HG03469 (cell line): ENCODE data around the gene RUSF1.
A peak's percentile ranks its signal among the peaks of the same experiment; 100 is the strongest.
"Not testable (repeated sequence)": the region's sequence is repeated elsewhere in the genome, so short reads cannot be mapped to it uniquely, and the experiment has no call there.

ENCODE experiments used
- ATAC-seq: cut with Tn5 transposase; IDR thresholded peaks from one replicate; pipeline ENCODE4 v1.9.1; 2021; ENCODE audit warnings: mild to moderate bottlenecking, moderate library complexity, moderate number of reproducible peaks; ENCODE audit not compliant: unreplicated experiment

RUSF1 gene

DNA sequence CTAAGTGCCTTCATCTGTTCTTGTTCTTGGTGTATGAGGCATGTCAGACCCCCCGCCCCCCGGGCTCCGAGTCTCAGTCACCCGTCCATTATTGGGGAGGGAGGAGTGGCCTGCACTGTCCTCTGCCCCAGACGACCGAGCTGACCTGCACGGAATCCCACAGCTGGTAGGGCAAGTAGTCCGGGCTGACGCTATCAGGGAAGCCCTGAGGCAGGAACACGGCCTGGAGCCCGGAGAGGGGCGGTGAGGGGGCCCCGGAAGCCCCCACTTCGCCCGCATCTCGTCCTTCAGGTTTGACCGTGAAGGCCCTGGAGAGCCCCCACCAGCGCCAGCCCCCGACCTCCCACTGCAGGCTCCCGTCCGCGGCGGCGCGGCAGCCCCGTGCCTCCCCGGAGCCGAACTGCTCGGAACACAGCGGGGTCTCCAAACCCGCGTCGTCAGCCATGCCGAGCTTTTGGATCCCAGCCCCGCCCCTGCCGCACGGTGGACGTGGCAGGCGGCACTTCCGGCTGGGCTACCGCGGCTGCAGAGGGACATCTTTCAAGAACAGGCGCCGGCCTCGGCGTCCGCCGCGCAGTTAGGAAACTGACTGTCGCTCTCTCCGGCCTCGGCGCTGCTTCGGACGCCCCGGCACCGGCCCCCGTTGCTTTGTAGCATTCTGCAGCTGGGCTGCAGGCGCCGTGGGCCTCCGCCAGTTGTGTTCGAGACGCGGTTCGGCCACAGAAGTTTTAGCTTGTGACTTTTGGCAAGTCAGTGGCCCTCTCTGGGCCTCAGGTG, at the start of gene RUSF1:
Gene RUSF1, minus strand, starts transcription at position 463 of the 777 bp plus-strand sequence. Its CDS starts 18 bp downstream, at position 445.
- ATAC-seq = peak; percentile 74

DNA sequence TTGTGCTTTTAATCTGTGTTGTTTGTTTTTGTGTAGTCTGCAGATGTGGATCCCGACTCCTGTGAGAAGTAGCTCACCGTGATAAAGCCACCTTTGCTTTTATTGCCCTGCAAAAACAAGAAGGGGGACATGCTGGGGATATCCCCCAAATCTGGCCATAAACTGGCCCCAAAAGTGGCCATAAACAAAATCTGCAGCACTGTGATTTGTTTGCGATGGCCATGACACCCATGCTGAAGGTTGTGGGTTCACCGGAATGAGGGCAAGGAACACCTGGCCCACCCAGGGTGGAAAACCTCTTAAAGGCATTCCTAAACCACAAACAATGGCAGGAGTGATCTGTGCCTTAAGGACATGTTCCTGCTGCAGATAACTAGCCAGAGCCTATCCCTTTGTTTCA, 34.6 kb upstream of the RUSF1 start:
- no peak for ATAC-seq

DNA sequence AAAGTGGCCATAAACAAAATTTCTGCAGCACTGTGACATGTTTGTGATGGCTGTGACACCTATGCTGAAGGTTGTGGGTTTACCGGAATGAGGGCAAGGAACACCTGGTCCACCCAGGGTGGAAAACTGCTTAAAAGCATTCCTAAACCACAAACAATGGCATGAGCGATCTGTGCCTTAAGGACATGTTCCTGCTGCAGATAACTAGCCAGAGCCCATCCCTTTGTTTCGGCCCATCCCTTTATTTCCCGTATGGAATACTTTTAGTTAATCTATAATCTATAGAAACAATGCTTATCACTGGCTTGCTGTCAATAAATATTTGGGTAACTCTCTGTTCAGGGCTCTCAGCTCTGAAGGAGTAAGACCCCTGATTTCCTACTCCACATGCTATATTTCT, 31.6 kb upstream of the RUSF1 start:
- not testable (repeated sequence) for ATAC-seq

DNA sequence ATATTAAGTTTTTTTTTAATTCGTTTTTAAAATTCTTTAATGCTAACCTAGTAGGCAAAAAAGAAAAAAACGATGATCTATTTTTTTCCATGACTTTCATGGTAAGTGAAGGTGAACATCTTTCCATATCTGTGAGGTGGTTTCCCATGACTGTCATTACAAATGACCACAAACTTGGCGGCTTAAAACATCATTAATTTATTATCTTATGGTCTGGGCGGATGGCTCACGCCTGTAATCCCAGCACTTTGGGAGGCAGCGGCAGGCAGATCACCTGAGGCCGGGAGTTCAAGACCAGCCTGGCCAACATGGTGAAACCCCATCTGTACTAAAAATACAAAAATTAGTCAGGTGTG, 30.0 kb upstream of the RUSF1 start:
- ATAC-seq = not testable (repeated sequence)

DNA sequence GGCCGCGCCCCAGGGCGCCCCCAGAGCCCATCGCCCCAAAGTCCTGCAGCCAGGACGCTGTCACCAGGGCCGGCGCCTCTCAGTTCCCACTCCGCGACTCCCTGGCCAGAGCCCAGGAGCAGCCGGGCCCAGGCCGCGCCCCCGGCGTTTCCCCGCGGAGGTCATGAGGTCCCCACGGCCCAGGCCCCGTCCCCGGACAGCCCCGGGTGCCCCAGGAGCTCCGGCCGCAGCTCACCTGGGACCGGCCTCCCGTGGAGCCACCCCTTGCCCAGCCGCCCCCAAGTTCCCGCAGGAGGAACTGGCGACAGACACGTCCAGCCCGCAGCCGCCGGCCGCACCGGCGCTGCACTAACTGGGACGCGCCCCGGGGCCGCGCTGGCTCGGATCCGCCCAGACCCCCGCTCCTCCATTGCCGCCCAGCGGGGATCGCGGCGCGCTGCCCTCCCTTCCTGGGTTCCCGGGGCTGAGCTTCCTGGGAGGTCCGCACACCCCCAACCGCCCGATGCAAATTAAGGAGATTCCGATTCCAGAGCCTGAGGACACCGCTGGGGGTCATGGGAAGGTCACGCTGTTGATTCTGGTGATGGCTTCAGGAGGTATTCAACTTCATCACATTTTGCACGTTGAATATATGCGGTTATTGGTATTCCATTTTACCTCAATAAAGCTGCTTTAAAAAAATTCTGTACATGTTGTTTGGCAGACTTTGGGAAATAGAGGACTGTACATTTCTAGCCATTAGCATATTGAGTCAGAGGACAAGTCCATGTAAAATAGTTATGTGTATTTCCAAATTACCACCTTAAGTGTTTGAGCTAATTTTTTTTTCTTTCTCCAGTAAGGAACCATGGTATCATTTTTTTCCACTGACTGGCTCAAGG, 29.4 kb upstream of the RUSF1 start:
- no peak for ATAC-seq

DNA sequence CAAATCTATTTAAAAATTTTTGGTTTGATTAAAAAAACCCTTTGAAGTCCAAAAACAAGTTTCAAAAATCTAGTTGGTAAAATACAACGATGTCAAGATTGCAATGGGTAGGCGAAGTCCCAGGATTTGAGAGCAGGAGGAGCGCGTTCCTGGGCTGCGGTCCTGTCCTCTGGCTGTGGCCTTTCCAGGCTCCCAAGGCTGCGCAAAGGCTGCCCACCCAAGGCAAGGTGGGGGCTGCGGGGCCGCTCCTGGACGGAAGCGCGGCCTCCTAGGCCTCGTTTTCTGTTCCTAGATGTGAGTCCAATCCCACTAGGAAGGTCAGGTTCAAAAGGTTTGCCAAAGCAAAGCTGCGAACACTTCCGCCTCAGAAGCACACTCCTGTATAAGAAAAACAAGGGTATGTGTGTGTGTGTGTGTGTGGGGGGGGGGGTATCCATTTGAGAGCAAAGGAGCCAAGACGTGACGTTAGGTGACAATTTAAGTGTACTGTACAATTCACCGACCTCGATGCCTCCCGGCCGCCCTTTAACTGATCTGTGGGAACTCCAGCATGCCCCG, 28.7 kb upstream of the RUSF1 start:
- ATAC-seq = no peak

DNA sequence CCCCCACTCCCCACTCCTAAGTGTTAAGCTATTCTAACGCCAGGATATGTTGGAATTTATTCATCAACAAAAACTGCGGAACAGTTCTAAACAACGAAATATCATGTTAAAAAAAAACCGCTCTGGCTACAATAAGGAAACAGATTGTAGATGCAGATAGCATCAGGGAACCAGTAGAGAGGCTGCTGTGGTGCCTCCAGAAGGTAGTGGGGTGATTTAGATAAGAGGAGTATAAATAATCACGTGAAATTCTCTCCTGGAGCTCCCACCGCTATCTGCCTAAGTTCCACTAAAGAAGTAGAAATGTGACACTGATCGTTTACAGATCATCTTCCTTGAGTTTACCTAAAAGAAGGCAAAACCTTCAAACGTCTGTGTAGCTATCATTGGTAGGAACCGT, 27.5 kb upstream of the RUSF1 start:
- ATAC-seq = no peak

DNA sequence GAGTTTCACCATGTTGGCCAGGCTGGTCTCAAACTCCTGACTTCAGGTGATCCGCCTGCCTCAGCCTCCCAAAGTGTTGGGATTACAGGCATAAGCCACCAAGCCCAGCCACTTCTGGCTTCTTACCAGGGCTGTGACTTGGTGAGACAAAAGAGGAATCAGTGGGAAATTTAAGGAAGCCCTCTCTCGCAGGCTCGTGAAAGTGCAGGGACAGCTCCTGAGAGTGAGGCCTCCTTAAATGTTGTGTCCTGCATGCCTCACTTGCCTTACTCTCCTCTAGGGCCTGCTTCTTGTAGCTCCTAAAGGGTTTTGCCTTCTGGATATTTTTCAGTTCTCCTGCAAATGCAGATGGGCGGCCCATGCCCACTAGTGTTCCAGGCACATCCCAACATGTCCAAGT, 24.7 kb upstream of the RUSF1 start:
- no peak for ATAC-seq

DNA sequence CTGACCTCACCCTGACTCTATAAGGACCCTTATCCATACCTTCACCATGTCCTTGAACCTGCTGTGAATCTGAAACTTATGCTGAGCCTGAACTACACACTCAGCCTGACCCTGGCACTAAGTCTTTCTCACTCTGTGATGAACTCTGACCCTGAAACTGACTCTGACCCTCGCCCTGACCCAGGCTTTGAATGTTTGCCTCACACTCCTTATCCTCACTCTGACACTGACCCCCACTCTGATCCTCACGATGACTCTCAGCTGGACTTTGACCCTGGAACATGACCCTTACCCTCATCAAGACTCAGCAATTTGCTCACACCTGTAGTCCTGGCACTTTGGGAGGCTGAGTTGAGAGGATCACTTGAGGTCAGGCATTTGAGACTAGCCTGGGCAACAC, 23.9 kb upstream of the RUSF1 start:
- ATAC-seq = no peak

DNA sequence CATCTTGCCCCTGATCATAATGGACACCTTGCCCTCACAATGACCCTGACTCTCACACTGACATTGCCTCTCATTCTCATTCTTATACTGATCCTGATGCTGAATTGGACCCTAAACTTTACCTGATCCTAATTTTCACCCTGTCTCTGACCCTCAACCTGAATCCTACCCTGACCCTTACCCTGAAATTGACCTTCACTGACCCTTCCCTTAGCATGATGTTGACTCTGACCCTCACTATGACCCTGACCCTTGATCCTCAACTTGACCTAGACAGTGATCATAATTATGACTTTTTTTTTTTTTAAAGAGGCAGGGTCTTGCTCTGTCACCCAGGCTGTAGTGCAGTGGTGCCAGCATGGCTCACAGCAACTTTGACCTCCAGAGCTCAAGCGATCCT, 22.9 kb upstream of the RUSF1 start:
- no peak for ATAC-seq

DNA sequence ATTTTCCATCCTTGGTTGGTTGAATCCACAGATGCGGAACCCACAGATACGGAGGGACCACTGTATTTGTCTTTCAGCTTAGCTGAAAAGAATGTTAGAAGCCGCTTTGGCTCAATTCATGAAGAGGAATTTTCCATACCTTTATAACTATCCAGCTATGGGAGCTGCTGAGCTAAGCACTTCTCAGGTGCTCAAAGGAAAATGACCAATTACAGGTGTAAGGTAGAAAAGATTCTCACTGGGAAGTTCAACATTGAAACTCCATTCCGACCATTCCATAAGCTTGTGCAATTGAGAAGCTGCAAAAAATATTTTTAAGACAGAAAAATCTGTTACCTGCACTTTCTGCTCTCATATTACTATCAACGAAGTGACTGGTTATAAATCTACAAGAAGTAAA, 22.2 kb upstream of the RUSF1 start:
- no peak for ATAC-seq

DNA sequence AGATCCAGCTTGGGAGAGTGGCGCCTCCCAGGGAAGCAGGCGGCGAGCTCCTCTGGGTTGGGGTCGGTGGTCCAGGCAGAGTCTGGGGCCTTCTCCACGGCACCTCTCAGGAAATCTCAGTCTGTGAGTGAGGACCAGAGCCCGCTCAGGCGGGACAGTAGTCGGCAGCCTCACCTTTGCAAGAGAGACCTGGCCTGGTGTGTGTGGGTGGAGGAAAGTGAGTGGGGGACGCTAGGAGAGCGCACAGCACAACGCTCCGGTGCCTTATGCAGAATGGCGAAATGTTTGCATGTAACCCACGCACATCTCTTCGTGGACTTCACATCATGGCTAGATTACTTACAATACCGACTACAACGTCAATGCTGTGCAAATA, 21.7 kb upstream of the RUSF1 start:
- ATAC-seq = no peak

DNA sequence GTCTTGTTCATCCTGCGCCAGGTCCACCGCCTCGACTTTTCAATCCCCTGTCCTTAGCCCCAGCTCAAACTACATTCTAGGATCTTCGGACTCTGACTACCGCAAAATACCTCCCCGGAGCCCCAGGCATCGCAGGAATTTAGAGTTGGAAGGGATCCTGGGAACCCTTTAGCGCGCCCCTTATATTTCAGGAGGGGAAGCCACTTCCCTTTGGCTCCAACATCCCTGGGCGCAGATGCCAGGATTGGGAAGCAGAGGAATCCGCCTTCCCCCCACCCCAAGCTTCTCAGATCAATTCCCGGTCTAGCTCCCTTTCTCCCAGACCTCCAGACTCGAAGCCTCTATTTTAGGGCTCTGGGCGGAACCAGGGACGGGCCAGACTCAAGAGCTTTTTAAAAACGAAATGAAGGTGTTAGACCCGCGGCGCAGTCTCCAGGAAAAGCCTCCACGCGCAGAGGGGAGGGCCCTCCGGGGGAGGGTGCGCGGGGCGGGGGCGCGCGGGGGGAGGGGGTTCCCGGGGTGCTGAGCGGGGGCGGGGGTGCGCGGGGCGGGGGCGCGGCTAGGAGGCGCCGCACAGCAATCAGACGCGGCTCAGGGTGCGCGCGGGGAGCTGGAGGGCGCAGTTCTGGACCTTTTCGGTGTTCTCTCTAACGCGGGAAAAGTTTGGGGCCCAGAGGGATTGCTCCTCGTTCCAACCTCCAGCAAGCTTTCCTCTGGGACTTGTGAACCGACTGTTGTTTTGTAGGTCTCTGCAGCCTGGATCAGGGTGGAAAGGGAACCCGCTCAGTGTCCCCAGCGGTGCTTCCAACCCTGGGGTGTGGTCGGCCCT, 21.1 kb upstream of the RUSF1 start:
- no peak for ATAC-seq

DNA sequence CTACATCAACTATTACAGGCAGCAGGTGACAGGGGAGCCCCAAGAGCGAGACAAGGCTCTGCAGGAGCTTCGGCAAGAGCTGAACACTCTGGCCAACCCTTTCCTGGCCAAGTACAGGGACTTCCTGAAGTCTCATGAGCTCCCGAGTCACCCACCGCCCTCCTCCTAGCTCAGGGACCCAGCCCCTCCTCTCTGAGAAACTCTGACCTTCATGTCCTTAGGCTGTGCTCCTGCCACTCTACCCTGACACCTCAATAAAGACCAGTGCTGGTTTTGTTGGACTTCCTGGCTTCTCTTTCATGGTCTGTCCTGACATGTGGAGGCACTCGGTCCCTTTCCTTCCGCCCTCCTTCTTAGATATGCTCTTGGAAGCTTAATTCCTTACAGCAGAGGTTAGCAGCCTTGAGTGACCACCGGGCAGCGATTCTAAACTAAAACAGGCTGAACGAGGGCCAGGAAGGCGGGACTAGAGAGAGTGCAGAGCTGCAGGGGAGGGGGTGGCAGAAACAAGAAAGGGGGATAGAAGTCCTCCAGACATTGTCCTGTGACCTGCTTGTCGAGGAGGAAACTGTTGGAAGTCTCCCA, 20.4 kb upstream of the RUSF1 start:
- ATAC-seq = no peak

DNA sequence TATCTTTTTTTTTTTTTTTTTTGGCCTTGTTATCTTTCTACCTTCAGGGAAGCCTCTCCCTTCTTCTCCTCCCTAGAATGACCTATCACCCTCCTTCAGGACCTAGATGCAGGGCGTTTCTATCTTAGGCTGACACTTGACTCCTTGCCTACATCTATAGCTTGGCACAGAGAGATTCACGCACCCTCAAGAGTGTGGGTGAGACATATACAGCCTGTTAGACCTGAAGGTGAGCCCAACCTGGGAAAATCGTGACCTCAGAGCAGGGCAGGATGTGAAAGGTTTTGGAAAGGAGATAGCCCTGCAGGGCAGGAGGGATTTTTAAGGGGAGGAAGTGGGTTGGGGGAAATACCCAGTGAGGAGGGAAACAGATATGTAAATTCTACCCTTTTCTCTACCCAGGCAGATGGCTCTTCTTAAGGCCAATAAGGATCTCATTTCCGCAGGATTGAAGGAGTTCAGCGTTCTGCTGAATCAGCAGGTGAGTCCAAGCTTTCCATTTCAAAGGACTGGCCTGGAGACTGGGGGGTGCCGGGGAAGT, 19.6 kb upstream of the RUSF1 start, which contains the start of gene AHSP:
Gene AHSP, plus strand, starts transcription at position 167 of the 541 bp plus-strand sequence. Its CDS starts 240 bp downstream, at position 407.
- ATAC-seq = no peak

DNA sequence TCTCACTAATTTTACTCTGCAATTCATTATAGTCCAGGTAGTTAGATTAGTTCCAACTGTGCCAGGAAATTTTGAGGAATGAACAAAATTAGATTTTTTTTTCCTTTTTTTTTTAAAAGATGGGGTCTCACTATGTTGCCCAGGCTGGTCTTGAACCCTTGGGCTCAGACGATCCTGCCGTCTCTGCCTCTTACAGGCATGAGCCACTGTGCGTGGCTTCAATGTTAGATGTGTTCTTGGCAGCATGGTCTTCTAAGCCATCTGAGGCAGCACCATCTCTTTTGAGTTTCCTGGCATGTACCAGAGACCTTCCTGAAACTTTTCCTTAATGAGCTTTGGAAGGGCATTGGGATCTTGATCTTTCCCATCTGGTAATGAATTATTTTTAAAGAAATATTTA, 16.9 kb upstream of the RUSF1 start:
- ATAC-seq = no peak

DNA sequence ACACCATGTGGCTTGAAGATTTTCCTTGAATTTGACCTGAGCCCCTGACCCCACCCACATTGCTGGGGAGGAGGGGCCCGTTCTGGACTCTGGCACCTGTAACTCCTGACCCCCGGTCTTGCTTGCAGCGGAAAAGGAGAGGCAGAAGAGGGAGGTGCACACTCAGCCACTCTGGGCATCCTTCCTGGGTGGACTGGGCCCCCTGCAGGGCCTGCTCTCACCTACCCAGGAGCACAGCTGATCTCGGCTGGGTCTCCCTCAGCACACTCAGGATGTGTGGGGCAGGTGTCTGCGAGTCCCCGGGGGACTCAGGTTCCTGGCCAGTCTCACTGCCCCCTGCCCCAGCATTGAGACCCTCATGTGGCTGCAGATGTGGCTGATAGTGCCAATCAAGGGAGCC, 15.6 kb upstream of the RUSF1 start:
- ATAC-seq = not testable (repeated sequence)

DNA sequence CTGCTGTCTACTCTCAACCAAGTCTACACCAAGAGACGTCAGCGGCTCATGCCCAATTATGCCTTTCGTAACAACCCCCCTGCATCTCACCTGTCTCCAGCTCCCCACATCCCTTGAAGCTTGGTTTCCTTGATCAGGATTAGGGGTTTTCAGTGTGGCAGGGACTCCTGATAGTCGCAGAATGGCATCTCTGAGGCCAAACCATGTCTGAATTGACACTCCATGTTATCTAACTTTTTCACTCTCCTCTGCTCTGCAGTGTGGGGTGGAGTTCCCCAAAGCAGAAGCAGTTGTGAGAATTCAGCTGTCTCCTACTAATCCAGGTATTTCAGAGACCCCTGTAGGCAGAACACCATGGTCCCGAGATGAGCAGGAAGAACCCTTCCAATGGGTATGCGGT, 13.9 kb upstream of the RUSF1 start:
- ATAC-seq = no peak

DNA sequence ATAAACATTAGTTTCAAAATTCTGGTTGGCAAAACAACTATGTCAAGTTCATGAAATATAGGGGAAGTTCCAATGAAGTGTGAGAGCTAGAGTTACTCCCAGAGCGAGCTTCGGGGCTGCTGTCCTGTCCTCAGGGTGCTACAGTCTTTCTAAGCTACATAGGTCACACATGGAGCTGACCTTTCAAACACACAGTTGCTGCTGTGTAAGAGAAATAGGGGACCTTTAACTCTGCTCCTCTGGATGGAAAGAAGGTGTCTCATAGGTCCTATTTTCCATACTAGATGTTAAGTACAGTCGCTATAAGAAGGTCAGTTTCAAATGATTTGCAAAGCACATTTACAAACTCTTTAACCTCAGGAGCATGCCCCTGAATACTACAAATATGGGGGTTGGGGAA, 13.2 kb upstream of the RUSF1 start:
- no peak for ATAC-seq

DNA sequence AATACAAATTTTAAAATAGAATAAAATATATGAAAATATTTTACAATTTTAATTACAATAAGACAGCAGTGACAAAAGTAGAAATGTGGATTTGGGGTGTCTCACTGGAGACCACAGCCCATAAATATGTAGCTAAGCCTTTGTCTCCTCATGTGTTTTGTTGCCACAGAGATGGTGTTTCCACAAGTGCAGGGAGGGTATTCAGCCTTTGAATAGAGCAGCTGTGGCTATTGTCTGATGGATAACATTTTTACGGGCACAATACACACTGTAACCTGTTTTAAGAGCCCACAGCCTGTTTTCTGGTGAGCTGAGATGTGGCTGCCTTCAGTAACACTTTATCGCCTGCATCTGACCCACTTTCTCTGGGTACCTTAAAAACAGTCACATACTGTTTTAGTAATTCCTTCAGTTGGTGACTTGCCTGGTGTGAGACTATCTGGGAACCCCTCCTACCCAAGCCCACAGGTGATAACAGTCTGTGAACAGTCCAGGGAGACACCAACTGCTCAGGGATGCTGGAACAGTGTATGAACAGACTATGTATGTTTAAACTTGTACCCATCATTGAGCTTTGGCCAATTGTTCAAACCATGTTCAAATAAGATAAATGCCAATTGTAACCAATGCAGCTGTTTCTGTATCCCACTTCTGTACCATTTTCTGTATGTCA, 11.7 kb upstream of the RUSF1 start:
- ATAC-seq = no peak
